Skin epidermis (tissue), 12 donors: ENCODE results near the gene SLCO3A1.

Experiments used
- H3K27ac ChIP-seq, 21 experiments: fragments of 200-600 bp; sonication (generic) in 11 of 21; one replicate each; pipeline ENCODE4 v1.5.0; 2020; ENCODE audit warnings: mild to moderate bottlenecking in 3 of 21, inconsistent platforms in 2 of 21, moderate library complexity in 2 of 21
- H3K4me3 ChIP-seq, 7 experiments: fragments of 200-600 bp; sonication (generic) in 2 of 7; one replicate each; pipeline ENCODE4 v1.5.0; 2020; ENCODE audit warnings: inconsistent platforms in 2 of 7, mild to moderate bottlenecking in 2 of 7, moderate library complexity in 1 of 7

Gene SLCO3A1

DNA sequence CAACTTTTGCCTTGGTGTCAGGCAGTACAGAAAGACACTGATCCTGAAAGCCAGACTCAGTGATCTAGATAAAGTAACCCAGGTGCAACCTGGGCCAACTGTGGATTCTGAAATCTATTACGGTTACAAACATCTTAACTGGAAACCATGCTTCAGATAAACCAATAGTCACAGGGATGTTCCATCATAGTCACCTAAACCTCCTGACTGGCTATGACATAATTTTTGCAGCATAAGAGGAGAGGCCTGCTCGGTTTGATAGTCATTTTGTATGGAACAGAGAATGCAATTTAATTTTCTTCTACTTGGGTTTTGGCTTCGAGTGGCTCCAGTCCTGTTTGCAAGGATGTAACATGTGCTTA lies 3.7 kb downstream of the SLCO3A1 start:
- no peak overlapping the region for H3K4me3 ChIP-seq
- H3K27ac ChIP-seq: peak overlapping the region in 3 of 21 experiments; percentile 13 to 35 (median 33)

- H3K4me3 ChIP-seq: no peak overlapping the region
- H3K27ac ChIP-seq: peak overlapping the region in 1 of 21 experiments; percentile 13
These were observed 4.3 kb downstream of the SLCO3A1 start for GRCh38 chr15:91857772-91858171.

GRCh38 chr15:91860498-91860897 lies 7.0 kb downstream of the SLCO3A1 start:
- Histone ChIP-seq H3K27ac (peak overlapping the region in 1 of 21 experiments; percentile 30), H3K4me3 (no peak overlapping the region)

DNA sequence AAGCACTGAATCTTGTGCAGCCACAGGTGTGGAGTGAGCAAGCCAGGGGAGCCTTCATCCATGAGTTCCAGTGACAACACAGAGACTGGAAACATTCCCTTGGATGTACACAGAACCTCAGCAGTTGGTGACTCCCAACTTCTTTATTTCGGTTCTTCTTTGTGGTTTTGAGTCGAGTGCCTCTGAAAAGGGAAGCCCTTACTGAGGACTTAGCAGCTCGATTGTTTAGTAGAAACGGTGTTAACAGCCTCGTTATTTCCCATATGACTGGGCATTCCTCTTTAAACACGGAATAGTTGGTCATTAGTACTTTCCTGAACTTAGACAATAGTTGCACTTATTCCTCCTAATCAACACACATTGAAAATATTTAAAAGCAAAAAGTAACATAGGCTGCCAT lies 7.7 kb downstream of the SLCO3A1 start:
- Histone ChIP-seq H3K27ac (peak overlapping the region in 6 of 21 experiments; percentile 3 to 39 (median 22)), H3K4me3 (no peak overlapping the region)

- no peak overlapping the region for H3K27ac ChIP-seq
- H3K4me3 ChIP-seq: no peak overlapping the region
These were observed 9.5 kb downstream of the SLCO3A1 start for GRCh38 chr15:91862891-91863504.

DNA sequence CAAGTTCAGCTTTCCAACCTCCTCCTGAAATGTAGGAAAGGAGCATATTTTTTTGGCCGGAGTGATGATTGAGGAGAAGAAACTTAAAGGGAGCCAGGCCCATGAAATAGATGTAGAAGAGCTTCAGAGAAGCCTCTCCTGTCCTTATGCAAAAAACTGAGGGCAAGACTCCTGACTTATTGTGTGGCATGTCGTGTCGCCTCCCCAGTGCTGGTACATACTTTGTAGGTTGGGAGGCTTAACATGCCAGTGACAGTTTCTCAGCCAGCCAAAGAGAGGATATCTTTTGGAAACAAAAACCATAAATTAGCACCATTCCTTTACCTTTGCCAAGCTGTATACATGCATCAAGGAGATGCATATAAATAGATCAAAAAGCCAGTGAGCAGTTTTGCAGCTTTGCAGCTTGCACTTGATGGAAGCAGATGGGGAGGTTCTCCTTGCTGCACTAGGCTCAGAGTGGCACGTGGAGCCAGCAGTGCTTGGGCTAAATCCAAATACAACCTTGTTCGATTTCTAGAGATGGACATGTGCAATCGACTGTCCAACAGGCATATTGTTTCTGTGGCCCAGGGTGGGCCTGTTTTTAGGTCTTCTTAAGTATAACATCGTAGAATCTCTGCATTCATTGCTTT lies 10.2 kb downstream of the SLCO3A1 start:
- Histone ChIP-seq H3K27ac (no peak overlapping the region), H3K4me3 (no peak overlapping the region)

DNA sequence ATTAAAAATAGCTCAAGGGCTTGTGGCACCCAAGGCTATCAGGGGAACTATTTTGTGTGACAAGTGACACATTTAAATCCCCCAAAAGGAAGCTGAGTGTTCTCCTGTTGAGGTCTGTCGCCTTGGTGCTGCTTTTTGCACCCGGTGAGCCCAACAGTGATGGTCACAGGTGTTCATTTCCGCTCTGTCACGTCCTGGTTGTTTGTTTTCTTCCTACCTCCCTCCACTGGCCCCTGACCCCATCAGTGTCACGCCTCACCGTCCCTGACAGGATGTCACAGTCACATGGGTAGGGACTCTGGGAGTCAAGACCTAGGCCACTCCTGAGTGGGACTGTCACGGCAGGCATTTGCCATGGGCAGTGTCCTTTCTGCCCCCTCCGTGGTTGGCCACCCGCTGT lies 11.2 kb downstream of the SLCO3A1 start:
- Histone ChIP-seq H3K27ac (peak overlapping the region in 3 of 21 experiments; percentile 6 to 37 (median 11)), H3K4me3 (no peak overlapping the region)

- Histone ChIP-seq H3K4me3 (no peak overlapping the region), H3K27ac (peak overlapping the region in 8 of 21 experiments; percentile 2 to 84 (median 44))
These were observed 12.0 kb downstream of the SLCO3A1 start for GRCh38 chr15:91865486-91865885.

- H3K4me3 ChIP-seq: no peak overlapping the region
- peak overlapping the region in 10 of 21 experiments; percentile 2 to 84 (median 44) for H3K27ac ChIP-seq
These were observed 12.4 kb downstream of the SLCO3A1 start for GRCh38 chr15:91865950-91866349.

GRCh38 chr15:91866371-91866905 lies 12.9 kb downstream of the SLCO3A1 start:
- Histone ChIP-seq H3K27ac (peak overlapping the region in 17 of 21 experiments; percentile 11 to 88 (median 72)), H3K4me3 (peak overlapping the region in 1 of 7 experiments; percentile 14)

DNA sequence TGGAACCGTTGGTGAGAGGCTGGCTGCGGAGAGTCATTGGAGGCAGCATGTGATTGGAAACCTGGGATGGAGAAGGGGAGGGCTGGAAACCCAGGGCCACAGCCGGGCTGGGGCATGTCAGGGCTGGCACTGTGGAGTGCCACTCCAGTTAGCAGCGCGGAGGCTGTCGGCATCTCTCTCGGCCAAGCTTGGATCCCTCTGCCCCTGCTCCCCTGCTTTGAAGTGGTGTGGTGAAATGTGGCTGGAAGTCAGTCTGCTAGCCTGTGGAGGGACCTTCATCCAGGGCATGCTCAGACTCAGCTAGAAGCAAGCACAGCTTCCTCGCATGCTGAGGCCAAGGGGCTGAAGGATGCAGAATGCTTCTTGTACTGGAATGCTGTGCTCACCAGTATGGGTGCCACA lies 13.5 kb downstream of the SLCO3A1 start:
- H3K27ac ChIP-seq: peak overlapping the region in 19 of 21 experiments; percentile 11 to 88 (median 63)
- peak overlapping the region in 1 of 7 experiments; percentile 14 for H3K4me3 ChIP-seq

DNA sequence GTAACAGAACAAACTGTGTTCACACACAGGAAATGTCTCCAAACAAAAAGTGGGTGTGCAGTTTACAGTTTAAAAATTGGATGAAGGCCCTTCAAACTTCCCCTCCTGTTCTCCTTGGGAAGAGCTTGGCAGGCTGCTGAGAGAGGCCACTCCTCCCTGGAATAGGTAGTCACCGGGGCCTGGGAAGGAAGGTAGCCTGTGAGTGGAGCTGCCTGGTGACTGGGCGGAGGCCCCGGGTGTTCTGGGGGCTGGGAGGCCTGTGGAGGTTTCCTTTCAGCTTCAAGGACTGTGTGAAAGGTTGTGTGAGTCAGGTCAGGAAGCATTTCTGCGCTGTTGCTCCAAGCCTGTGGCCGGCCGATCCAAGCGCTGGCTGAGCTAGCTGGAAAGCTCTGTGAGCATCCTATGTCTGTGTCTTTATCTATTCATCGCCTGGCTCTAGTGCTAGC lies 14.1 kb downstream of the SLCO3A1 start:
- H3K4me3 ChIP-seq: no peak overlapping the region
- H3K27ac ChIP-seq: peak overlapping the region in 19 of 21 experiments; percentile 14 to 88 (median 63)

GRCh38 chr15:91870876-91871537 lies 17.5 kb downstream of the SLCO3A1 start:
- Histone ChIP-seq H3K27ac (no peak overlapping the region), H3K4me3 (no peak overlapping the region)

GRCh38 chr15:91871837-91872236 lies 18.3 kb downstream of the SLCO3A1 start:
- H3K27ac ChIP-seq: peak overlapping the region in 6 of 21 experiments; percentile 6 to 58 (median 18)
- H3K4me3 ChIP-seq: no peak overlapping the region

GRCh38 chr15:91872356-91873137 lies 19.0 kb downstream of the SLCO3A1 start:
- Histone ChIP-seq H3K27ac (peak overlapping the region in 12 of 21 experiments; percentile 6 to 58 (median 24)), H3K4me3 (no peak overlapping the region)

DNA sequence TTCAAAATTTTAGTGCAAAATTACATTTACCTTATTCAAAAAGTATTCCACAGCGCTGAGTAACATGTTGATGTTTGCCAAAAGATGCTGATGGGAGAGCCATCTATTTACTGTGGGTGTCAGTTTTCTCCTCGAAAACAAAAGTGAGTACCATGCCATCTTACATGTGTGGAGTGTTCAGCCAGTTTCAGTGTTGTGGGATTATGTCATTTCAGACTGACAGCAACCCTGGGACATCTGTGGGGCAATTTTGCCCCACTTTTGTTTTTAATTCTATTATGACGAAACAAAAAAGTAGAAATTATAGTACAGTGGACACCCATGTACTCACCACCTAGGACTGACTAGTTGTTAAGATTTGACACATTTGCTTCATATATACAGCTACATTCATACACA lies 19.6 kb downstream of the SLCO3A1 start:
- H3K4me3 ChIP-seq: no peak overlapping the region
- H3K27ac ChIP-seq: peak overlapping the region in 5 of 21 experiments; percentile 8 to 42 (median 36)

- Histone ChIP-seq H3K27ac (no peak overlapping the region), H3K4me3 (no peak overlapping the region)
These were observed 20.7 kb downstream of the SLCO3A1 start for GRCh38 chr15:91874171-91874570.

DNA sequence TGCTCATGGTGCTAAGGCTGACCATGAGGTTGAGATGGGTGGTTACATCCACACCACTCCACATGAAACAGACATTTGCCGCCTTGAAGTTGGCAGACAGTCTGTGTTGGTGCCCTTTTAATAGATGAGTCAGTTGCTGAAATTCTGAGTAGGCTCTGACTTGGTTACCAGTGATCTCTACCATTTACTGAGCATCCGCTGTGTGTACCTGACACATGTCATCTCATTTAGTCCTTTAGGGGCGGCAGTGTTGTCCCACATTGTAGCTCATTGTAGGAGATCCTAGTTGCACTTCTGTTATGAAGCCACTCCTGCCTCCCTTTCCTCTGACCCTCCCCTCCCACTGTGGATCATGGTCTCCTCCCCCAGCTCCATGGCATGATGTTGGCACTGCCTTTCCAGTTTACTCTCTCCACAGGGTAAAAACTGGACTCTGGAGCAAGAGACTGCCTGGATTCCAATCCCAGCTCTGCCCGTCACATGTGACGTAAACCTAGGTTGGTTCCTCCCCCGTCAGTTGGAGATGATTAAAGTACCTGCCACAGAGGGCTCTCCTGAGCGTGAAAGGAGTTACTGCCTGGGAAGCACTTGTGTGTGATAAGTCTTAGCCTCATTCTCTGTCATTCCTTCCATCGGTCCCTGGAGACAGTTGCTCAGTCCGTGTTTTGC lies 21.6 kb downstream of the SLCO3A1 start:
- Histone ChIP-seq H3K4me3 (no peak overlapping the region), H3K27ac (no peak overlapping the region)

DNA sequence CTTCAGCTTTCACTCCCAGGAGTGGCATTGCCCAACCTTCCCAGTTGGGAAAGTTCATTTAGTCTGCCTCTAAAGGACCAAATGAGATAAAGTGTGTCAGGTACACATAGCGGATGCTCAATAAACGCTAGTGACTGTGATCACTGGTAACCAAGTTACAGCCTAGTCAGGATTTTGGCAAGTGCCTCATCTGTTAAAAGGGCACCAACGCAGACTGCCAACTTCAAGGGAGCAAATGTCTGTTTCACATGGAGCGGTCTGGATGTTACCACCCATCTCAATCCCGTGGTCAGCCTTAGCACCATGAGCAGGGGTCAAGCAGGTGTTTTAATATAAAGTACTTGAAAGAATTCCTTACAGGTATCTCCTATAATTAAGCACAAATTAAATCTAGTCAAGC lies 22.7 kb downstream of the SLCO3A1 start:
- Histone ChIP-seq H3K27ac (no peak overlapping the region), H3K4me3 (no peak overlapping the region)
